Activated T-helper 1 cell treated with anti-CD3 and anti-CD28 coated beads, Interleukin-12 subunit alpha, Interleukin-12 subunit beta, Interleukin-2, Interleukin-4 antibody, amounts not matched to agents 30 ng/mL and 10 ng/mL and 1 ng/mL, durations not matched to agents 14 hours and 24 hours and 36 hours (primary cell): ENCODE results near the gene WDR17. TPM values are rescaled to one million over a fixed set of nuclear protein-coding genes. Genes with fewer than 3 reads are reported as not detected.

ENCODE experiments used
- DNase-seq: peaks from one replicate; pipeline ENCODE4 v3.0.0; 2021; ENCODE audit warnings: low spot score
- H3K27ac Mint-ChIP-seq: one replicate; pipeline ENCODE4 v1.8.0; 2021; ENCODE audit warnings: mild to moderate bottlenecking, mixed read lengths
- H3K27me3 Mint-ChIP-seq: one replicate; pipeline ENCODE4 v1.8.0; 2022; ENCODE audit warnings: mild to moderate bottlenecking, moderate library complexity, mixed read lengths; ENCODE audit not compliant: insufficient read depth
- H3K36me3 Mint-ChIP-seq: one replicate; pipeline ENCODE4 v1.8.0; 2021; ENCODE audit warnings: low read depth, mixed read lengths
- H3K4me1 Mint-ChIP-seq: one replicate; pipeline ENCODE4 v1.8.0; 2021; ENCODE audit warnings: low read depth, mixed read lengths
- H3K4me3 Mint-ChIP-seq: one replicate; pipeline ENCODE4 v1.8.0; 2021; ENCODE audit warnings: mild to moderate bottlenecking, moderate library complexity, mixed read lengths
- H3K9me3 Mint-ChIP-seq: one replicate; pipeline ENCODE4 v1.8.0; 2021; ENCODE audit warnings: mixed read lengths
- intact Hi-C: fragments of 100-400 bp; cut with micrococcal nuclease; formaldehyde crosslinking; loops from one replicate; pipeline ENCODE4 v1.15.1; 2024
- total RNA-seq: library from RNA; stranded (reverse); gene quantifications from 2 replicates; pipeline ENCODE4 v1.2.3, GENCODE V29; 2022

Gene WDR17
- total RNA-seq, 1 donor from 2014 or later = 1.5 TPM

DNA sequence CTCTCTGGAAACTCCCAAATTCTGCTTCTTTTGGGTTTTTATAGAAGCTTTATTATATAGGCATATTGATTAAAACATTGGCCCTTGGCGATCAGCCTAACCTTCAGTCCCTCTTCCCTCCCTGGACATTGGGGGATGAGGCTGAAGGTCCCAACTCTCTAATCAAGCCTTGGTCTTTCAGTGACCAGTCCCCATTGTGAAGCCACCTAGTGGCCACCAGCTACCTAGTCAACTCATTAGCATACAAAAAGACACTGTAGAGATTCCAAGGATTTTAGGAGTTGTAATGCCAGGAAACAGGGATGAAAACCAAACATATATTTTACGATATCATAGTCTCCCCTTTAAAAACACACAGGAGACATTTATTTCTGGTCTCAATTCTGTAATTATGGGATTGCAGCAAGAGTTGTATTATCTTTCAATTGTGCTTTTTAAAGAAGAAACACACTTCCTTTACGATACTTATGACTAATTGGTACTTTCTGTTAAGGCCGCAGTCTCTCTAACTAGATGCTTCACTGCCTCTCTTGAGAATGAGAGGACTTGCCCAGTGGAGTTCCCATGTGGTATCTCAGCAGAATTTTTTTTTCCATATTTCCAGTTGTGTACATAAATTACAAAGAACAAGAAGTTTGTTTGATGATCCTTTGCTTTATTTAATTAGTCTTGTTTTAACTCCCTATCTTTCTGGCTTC lies 58.2 kb downstream of the WDR17 start:
- H3K4me3 Mint-ChIP-seq = no peak overlapping the region
- no peaks in the 10 kb centered on the region for H3K36me3 Mint-ChIP-seq
- H3K9me3 Mint-ChIP-seq = no peaks in the 10 kb centered on the region
- intact Hi-C loops = loop anchor here (1.0 kb wide), 2 partner anchors 59 to 70 kb away; partner anchors contain the start of gene WDR17
- H3K4me1 Mint-ChIP-seq = peaks cover 10% of the 10 kb centered on the region
- H3K27me3 Mint-ChIP-seq = no peaks in the 10 kb centered on the region
- H3K27ac Mint-ChIP-seq = no peak overlapping the region
- DNase-seq = no peak

GRCh38 chr4:176125063-176125462 lies 59.4 kb downstream of the WDR17 start:
- H3K27me3 Mint-ChIP-seq = no peaks in the 10 kb centered on the region

DNA sequence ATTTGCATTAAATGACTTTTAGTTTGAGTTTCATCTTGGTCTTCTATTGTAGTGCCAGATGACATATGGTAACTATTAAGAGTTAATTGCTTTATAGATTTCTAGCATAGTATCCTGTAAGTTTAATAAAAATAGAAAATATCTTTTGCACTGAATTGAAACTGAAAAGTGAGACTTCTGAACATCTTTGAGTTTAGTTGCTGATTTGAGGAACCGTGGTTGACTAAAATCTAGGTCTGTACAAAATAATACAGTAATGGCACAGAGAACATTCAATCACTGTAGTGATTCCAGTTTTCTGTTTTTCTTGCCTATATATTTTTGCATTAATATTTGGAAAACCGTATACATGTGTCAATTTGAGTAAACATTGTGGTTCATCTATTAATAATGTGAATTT lies 69.0 kb downstream of the WDR17 start:
- no peak overlapping the region for H3K27ac Mint-ChIP-seq
- no peaks in the 10 kb centered on the region for H3K9me3 Mint-ChIP-seq
- intact Hi-C loops = no loop called here
- peaks cover 2% of the 10 kb centered on the region for H3K27me3 Mint-ChIP-seq
- no peaks in the 10 kb centered on the region for H3K36me3 Mint-ChIP-seq
- no peak overlapping the region for H3K4me3 Mint-ChIP-seq
- DNase-seq = no peak
- H3K4me1 Mint-ChIP-seq = no peaks in the 10 kb centered on the region

More at GRCh38 chr4:176125063-176125462, 59.4 kb downstream of the WDR17 start:
- Mint-ChIP-seq H3K4me1 (peaks cover 10% of the 10 kb centered on the region), H3K36me3 (no peaks in the 10 kb centered on the region), H3K27ac (no peak overlapping the region), H3K9me3 (no peaks in the 10 kb centered on the region), H3K4me3 (no peak overlapping the region)
- intact Hi-C loops = no loop called here
- no peak for DNase-seq

DNA sequence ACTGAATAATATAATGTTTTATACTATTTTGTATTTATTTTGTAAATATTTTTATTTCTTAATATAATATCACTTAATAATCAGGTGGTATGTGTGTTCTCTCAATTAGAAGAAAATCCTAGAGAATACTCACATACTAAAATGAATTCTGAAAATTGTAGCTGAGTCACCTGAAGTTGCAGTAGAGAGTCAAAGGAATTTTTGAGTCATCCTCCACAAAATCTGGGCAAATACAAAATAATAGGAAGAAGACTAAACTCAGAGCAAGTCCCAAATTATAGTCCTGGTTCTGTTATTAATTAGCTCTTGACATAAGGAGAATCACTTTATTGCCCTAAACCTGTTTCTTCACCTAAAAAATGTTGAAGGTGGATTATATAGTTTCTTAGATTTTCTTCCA lies 72.0 kb downstream of the WDR17 start:
- no peak for DNase-seq

GRCh38 chr4:176139518-176139917 lies 73.9 kb downstream of the WDR17 start:
- peaks cover 2% of the 10 kb centered on the region for H3K27me3 Mint-ChIP-seq
- H3K27ac Mint-ChIP-seq = no peak overlapping the region
- no peak overlapping the region for H3K4me3 Mint-ChIP-seq
- DNase-seq = no peak
- intact Hi-C loops = no loop called here
- H3K9me3 Mint-ChIP-seq = no peaks in the 10 kb centered on the region
- H3K36me3 Mint-ChIP-seq = no peaks in the 10 kb centered on the region
- H3K4me1 Mint-ChIP-seq = no peaks in the 10 kb centered on the region

More for the DNA sequence above, 72.0 kb downstream of the WDR17 start:
- no peaks in the 10 kb centered on the region for H3K4me1 Mint-ChIP-seq
- no peak overlapping the region for H3K4me3 Mint-ChIP-seq
- no peaks in the 10 kb centered on the region for H3K36me3 Mint-ChIP-seq
- H3K27ac Mint-ChIP-seq = no peak overlapping the region
- no peaks in the 10 kb centered on the region for H3K9me3 Mint-ChIP-seq
- peaks cover 2% of the 10 kb centered on the region for H3K27me3 Mint-ChIP-seq
- intact Hi-C loops = no loop called here

DNA sequence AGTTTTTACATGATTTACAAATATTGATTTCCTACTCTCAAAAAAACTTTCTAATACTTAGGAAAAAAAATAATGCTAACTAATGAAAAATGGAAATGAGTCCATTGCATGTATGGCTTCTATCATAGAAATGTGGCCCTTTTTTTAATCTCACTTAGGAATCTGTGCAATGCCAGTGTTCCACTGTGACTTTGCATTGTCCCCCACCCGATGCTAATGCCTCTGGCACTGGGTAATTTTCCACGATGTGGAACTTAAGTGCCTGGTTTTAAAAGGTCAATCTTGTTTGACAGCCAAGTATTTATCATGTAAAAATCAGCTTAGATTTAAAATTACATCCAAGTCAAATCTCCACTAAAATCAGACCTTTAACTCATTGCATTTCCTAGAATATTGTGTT lies 76.6 kb downstream of the WDR17 start:
- intact Hi-C loops = no loop called here
- H3K36me3 Mint-ChIP-seq = no peaks in the 10 kb centered on the region
- H3K4me3 Mint-ChIP-seq = no peak overlapping the region
- no peaks in the 10 kb centered on the region for H3K9me3 Mint-ChIP-seq
- no peaks in the 10 kb centered on the region for H3K27me3 Mint-ChIP-seq
- H3K4me1 Mint-ChIP-seq = no peaks in the 10 kb centered on the region
- H3K27ac Mint-ChIP-seq = no peak overlapping the region
- no peak for DNase-seq

- Mint-ChIP-seq H3K4me1 (no peaks in the 10 kb centered on the region), H3K27me3 (no peaks in the 10 kb centered on the region), H3K27ac (no peak overlapping the region), H3K36me3 (no peaks in the 10 kb centered on the region), H3K4me3 (no peak overlapping the region), H3K9me3 (no peaks in the 10 kb centered on the region)
- DNase-seq = no peak
- intact Hi-C loops = loop anchor here (1.0 to 2.0 kb wide), 3 partner anchors 67 to 191 kb away; no protein-coding TSS in a partner anchor
These were observed 84.2 kb downstream of the WDR17 start for GRCh38 chr4:176149680-176150355.

GRCh38 chr4:176150356-176150682 lies 84.7 kb downstream of the WDR17 start:
- Mint-ChIP-seq H3K36me3 (no peaks in the 10 kb centered on the region), H3K27ac (no peak overlapping the region), H3K9me3 (no peaks in the 10 kb centered on the region), H3K4me1 (no peaks in the 10 kb centered on the region), H3K27me3 (no peaks in the 10 kb centered on the region), H3K4me3 (no peak overlapping the region)
- no peak for DNase-seq
- intact Hi-C loops = loop anchor here (1.0 to 2.0 kb wide), 3 partner anchors 66 to 191 kb away; no protein-coding TSS in a partner anchor

DNA sequence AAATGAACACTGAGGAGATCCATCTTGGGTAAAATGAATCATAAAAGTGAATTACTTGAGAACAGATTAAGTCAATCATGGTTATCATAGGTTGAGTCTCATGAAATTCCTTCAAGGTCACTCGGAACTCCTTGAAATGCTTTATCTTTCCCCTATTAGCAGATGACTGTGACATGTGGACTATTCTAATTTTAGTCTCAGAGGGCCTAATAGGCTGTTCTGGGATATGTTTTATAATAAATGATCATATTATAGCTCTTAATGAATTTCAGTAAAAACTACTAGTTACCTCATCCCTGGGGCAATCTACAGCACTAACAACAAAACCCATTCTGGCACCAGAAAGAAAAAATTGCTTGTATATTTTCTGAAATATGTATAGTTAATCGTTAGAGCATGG lies 85.1 kb downstream of the WDR17 start:
- no peaks in the 10 kb centered on the region for H3K36me3 Mint-ChIP-seq

GRCh38 chr4:176153124-176153523 lies 87.5 kb downstream of the WDR17 start:
- H3K9me3 Mint-ChIP-seq = no peaks in the 10 kb centered on the region
- DNase-seq = no peak
- no peaks in the 10 kb centered on the region for H3K27me3 Mint-ChIP-seq
- no peaks in the 10 kb centered on the region for H3K4me1 Mint-ChIP-seq
- H3K36me3 Mint-ChIP-seq = no peaks in the 10 kb centered on the region
- no peak overlapping the region for H3K27ac Mint-ChIP-seq
- H3K4me3 Mint-ChIP-seq = no peak overlapping the region
- intact Hi-C loops = no loop called here

More for the DNA sequence above, 85.1 kb downstream of the WDR17 start:
- H3K9me3 Mint-ChIP-seq = no peaks in the 10 kb centered on the region
- H3K4me3 Mint-ChIP-seq = no peak overlapping the region
- H3K4me1 Mint-ChIP-seq = no peaks in the 10 kb centered on the region
- intact Hi-C loops = loop anchor here (1.0 to 2.0 kb wide), 3 partner anchors 66 to 191 kb away; no protein-coding TSS in a partner anchor
- no peak for DNase-seq
- H3K27me3 Mint-ChIP-seq = no peaks in the 10 kb centered on the region
- H3K27ac Mint-ChIP-seq = no peak overlapping the region

DNA sequence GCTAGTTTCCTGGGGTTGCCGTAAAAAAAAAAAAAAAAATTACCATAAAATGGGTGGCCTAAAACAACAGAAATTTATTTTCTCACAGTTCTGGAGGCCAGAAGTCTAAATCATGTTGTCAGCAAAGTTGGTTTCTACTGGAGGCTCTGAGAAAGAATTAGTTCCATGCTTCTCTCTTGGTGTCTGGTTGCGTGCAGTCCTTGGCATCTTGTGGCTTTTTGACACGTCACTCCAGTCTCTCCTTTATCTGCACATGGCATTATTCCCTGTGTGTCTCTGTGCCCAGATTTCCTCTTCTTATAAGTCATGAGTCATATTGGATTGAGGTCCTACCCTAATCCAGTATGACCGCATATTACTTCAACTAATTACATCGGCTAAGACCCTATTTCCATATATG lies 91.0 kb downstream of the WDR17 start:
- DNase-seq = no peak
- Mint-ChIP-seq H3K4me1 (no peaks in the 10 kb centered on the region), H3K36me3 (no peaks in the 10 kb centered on the region), H3K27ac (no peak overlapping the region), H3K4me3 (no peak overlapping the region), H3K9me3 (no peaks in the 10 kb centered on the region), H3K27me3 (no peaks in the 10 kb centered on the region)
- intact Hi-C loops = no loop called here

DNA sequence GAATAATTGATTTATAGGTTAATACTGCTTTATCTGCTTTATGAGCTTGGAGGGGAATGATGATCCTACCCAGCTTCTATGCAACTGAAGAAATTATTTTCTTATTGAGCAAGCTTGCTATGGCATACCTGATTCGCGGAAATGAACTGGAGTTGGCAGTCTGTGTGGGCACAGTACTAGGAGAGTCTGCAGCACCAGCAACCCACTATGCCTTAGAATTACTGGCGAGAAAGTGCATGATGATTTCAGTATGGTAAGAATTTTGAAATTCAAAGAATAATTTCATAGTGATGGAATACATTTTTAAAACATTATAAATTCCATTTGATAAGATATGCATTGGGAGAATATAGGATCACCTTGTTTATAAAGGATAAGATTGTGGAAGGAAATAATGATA lies 97.4 kb downstream of the WDR17 start:
- Mint-ChIP-seq H3K27ac (no peak overlapping the region), H3K4me3 (no peak overlapping the region), H3K27me3 (no peaks in the 10 kb centered on the region), H3K4me1 (no peaks in the 10 kb centered on the region), H3K36me3 (no peaks in the 10 kb centered on the region), H3K9me3 (no peaks in the 10 kb centered on the region)
- intact Hi-C loops = no loop called here
- DNase-seq = no peak

GRCh38 chr4:176185051-176185450 lies 119.4 kb downstream of the WDR17 start:
- H3K27ac Mint-ChIP-seq = no peak overlapping the region

More at GRCh38 chr4:176185051-176185450, 119.4 kb downstream of the WDR17 start:
- intact Hi-C loops = no loop called here
- Mint-ChIP-seq H3K4me3 (no peak overlapping the region), H3K9me3 (no peaks in the 10 kb centered on the region), H3K27me3 (peaks cover 5% of the 10 kb centered on the region), H3K36me3 (no peaks in the 10 kb centered on the region), H3K4me1 (no peaks in the 10 kb centered on the region)
- no peak for DNase-seq
